Urinary bladder (tissue), 4 donors: ENCODE measurements around the gene MAN1B1. TPM values are rescaled to one million over a fixed set of nuclear protein-coding genes. Genes with fewer than 3 reads are reported as not detected.

ENCODE experiments used
- DNase-seq: peaks from one replicate; pipeline ENCODE4 v3.0.0-alpha.2; 2015; ENCODE audit errors: extremely low spot score
- H3K27ac ChIP-seq: one replicate; pipeline ENCODE4 v1.5.1; 2013; ENCODE audit warnings: low read depth, mild to moderate bottlenecking, moderate library complexity
- H3K36me3 ChIP-seq: one replicate; pipeline ENCODE4 v1.6.1; 2013; ENCODE audit warnings: mild to moderate bottlenecking, moderate library complexity; ENCODE audit not compliant: insufficient read depth
- H3K4me1 ChIP-seq: one replicate; pipeline ENCODE4 v1.6.1; 2013; ENCODE audit warnings: mild to moderate bottlenecking, moderate library complexity; ENCODE audit not compliant: insufficient read depth
- H3K4me3 ChIP-seq: one replicate; pipeline ENCODE4 v1.5.1; 2013; ENCODE audit warnings: low read depth, low read length
- WGBS: extraction: QIAGEN DNeasy Blood & Tissue Kit; methylation state at CpG from one replicate; pipeline ENCODE4 v1.1.7; 2013; 5-methylcytosine and 5-hydroxymethylcytosine counted together
- polyA plus RNA-seq: library from polyadenylated mRNA; stranded (reverse); fragments of 200-250 nt; gene quantifications from one replicate; pipeline ENCODE4 v1.2.3, GENCODE V29; 2013
- total RNA-seq: library from RNA; depleted of rRNA; stranded (reverse); fragments of >200 nt; gene quantifications from one replicate; pipeline ENCODE4 v1.2.3, GENCODE V29; 2014
- donor health status: healthy with polysubstance abuse.
- donor health status: healthy.

Gene MAN1B1
- total RNA-seq: 29.1 TPM
- 38.5 TPM for polyA plus RNA-seq

DNA sequence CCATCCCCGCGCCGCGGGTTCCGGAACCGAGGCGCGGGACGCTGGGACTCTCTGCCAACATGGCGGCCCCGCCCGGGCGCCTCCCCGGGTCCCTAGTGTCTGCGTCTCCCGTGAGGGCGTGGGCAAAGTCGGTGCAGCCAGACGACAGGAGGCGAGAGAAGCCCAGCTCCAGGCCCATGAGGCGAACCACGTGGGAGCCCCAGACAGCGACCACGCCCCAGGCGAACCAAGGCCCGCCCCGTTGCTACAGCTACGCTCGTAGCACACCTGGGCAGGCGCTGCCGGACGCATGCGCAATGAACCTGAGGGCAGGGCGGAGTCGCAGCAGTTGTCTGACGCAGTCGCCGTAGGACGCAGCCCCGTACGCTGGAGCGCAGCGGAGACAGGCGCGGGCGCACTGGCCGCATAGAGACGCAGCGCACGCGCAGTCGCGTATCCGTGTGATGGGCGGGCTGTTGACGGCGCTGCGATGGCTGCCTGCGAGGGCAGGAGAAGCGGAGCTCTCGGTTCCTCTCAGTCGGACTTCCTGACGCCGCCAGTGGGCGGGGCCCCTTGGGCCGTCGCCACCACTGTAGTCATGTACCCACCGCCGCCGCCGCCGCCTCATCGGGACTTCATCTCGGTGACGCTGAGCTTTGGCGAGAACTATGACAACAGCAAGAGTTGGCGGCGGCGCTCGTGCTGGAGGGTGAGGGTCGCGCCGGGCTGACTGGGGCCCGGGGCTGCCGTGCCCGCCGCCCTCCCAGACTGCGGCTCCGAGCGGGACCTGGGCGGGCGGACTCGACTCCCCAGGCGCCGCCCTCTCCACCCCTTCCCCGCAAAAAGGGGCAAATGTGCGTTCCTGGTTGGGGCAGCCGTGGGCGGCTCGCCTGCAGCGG lies at the start of gene MAN1B1:
TSS of gene MAN1B1 (plus strand) at position 455 of the 878 bp plus-strand sequence. CDS start at position 470, 15 bp downstream.
- H3K27ac ChIP-seq: peak within 1 kb of the TSS; percentile 93
- peak; percentile 90 for DNase-seq
- WGBS: under 1% methylated on average over 101 of the region's 101 CpGs
- no peaks in the 10 kb centered on the region for H3K36me3 ChIP-seq
- H3K4me1 ChIP-seq: peaks cover 2% of the 10 kb centered on the region
- peak within 1 kb of the TSS; percentile 68 for H3K4me3 ChIP-seq

DNA sequence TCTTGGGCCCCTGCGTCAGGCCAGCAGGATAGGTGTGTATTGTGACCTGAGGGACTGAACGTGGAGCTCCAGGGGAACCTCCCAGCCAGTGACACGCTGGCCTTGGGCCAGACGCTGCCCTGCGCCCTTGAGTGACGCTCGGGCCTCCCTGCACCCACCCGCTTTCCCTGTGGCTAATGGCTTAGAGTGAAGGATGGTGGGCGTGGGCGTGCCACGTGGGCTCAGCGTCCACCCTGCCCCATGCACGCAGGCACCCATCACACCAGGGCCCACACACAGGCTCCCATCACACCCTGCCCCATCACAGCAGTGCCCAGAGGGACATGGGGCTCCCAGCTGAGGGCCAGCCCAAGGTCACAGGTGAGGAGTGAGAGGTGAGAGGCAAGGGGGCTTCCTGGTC lies 49.8 kb upstream of the MAN1B1 start:
- 77% methylated on average over 13 of the region's 13 CpGs for WGBS
- H3K4me3 ChIP-seq: no peak overlapping the region
- H3K27ac ChIP-seq: no peak overlapping the region
- no peaks in the 10 kb centered on the region for H3K36me3 ChIP-seq
- no peak for DNase-seq
- no peaks in the 10 kb centered on the region for H3K4me1 ChIP-seq

DNA sequence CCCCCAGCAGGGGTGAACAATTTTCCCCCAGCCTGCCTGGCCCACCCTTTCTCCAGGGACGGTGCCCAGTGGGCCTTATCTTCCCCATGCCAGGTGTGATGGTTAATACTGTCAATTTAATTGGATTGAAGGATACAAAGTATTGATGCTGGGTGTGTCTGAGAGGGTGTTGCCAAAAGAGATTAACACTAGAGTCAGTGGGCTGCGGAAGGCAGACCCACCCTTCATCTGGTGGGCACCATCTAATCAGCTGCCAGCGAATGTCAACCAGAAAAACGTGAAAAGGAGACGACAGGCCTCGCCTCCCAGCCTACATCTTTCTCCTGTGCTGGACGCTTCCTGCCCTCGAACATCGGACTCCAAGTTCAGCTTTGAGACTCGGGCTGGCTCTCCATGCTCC lies 49.3 kb upstream of the MAN1B1 start:
- WGBS: 88% methylated on average over 10 of the region's 10 CpGs
- Histone ChIP-seq H3K4me3 (no peak overlapping the region), H3K27ac (no peak overlapping the region), H3K36me3 (no peaks in the 10 kb centered on the region), H3K4me1 (no peaks in the 10 kb centered on the region)
- no peak for DNase-seq

DNA sequence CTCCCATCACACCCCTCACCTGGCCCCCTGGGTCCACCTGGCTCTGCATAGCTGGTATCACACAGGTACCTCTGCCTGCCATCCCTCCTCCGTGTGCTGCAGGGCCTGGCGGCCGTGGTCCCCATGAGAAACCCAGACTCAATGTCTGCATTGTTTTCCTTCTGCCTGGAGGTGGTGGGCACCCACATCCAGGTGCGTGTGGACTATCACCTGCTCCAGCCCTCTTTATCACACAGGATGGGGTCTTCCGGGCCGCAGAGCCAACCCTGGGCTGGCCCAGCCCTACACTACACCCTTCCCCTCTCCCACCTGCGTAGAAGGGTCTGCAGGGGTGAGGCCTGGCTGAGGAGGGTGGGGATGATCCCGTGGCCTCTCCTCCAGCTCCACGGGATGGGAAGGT lies 47.9 kb upstream of the MAN1B1 start:
- H3K36me3 ChIP-seq: no peaks in the 10 kb centered on the region
- DNase-seq: no peak
- no peak overlapping the region for H3K27ac ChIP-seq
- 87% methylated on average over 9 of the region's 9 CpGs for WGBS
- no peaks in the 10 kb centered on the region for H3K4me1 ChIP-seq
- H3K4me3 ChIP-seq: no peak overlapping the region

DNA sequence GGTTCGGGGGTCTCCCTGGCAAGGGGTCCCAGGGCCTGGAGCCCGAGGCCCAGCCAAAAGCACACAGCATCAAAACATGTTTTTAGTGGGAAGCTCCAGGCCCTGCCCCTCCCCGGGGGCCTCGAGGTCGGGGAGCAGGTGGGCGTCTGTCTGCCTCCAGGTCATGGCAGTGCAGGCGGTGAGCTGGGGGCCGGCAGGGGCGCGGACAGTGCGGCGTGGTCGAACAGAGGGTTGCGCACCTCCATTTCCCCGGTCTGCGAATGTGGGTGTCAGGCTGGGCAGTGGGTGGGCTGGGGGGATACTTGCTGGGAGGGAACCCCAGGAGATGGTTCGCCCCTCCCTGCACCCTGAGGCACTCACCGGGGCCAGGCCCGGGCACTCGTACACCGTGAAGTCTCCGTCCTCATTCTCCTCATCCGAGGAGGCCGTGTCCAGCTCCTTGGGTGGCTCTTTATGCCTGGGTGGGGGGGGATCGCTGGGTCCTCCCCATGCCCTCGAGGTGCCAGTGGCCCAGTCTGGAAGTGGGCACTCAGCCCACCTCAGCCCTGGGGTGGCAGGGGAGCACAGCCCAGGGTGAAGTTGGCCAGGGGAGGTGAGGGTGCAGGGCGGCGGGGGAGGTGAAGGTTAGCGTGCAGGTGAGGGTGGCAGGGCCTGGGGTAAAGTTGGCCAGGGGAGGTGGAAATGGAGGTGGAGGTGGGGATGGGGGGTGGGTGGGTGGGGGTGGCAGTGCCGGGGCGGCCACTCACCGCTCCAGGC lies 47.0 kb upstream of the MAN1B1 start:
- no peaks in the 10 kb centered on the region for H3K4me1 ChIP-seq
- WGBS: 93% methylated on average over 32 of the region's 32 CpGs
- DNase-seq: no peak
- H3K27ac ChIP-seq: no peak overlapping the region
- H3K4me3 ChIP-seq: no peak overlapping the region
- H3K36me3 ChIP-seq: no peaks in the 10 kb centered on the region

DNA sequence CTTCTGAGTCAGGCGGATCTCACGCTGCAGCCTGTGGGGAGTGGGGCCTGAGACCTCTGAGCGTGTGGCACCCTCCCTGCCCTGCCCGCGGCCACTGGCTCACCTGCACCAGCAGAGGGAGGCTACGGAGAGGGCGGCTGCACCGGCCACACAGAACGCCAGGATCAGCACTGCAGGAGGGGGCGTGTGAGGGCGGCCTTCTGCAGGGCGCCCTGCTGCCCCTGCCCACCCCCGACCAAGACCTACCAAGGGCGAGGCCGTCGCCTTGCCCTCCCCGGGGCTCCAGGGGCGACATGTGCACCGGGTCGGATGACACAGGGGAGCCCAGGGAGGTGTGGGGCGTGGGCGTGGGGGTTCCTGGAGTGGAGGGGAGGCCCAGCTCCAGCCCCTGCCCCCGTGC lies 46.2 kb upstream of the MAN1B1 start:
- DNase-seq: no peak
- H3K4me1 ChIP-seq: no peaks in the 10 kb centered on the region
- 84% methylated on average over 23 of the region's 23 CpGs for WGBS
- no peak overlapping the region for H3K27ac ChIP-seq
- no peaks in the 10 kb centered on the region for H3K36me3 ChIP-seq
- no peak overlapping the region for H3K4me3 ChIP-seq

DNA sequence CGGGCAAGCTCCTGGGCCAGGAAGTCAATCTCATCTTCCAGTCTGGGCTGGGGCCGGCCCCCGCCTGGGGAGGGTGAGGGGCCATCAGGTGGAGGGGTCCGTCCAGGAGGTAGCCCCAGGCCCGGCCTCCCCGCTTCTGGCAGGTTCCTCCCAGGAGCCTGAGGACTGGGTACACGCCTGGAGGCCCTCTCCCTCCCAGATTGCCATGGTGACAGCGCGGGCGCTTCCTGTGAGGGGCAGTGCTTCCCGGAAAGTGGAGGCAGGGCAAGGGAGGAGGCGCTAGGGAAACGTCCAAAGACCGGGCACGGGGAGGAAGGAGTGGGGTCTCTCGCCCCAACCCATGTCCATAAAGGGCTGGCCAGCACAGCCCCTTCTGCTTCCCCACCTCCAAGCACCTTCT lies 45.7 kb upstream of the MAN1B1 start:
- Histone ChIP-seq H3K27ac (no peak overlapping the region), H3K4me1 (no peaks in the 10 kb centered on the region), H3K4me3 (no peak overlapping the region), H3K36me3 (no peaks in the 10 kb centered on the region)
- DNase-seq: no peak
- 65% methylated on average over 16 of the region's 16 CpGs for WGBS

DNA sequence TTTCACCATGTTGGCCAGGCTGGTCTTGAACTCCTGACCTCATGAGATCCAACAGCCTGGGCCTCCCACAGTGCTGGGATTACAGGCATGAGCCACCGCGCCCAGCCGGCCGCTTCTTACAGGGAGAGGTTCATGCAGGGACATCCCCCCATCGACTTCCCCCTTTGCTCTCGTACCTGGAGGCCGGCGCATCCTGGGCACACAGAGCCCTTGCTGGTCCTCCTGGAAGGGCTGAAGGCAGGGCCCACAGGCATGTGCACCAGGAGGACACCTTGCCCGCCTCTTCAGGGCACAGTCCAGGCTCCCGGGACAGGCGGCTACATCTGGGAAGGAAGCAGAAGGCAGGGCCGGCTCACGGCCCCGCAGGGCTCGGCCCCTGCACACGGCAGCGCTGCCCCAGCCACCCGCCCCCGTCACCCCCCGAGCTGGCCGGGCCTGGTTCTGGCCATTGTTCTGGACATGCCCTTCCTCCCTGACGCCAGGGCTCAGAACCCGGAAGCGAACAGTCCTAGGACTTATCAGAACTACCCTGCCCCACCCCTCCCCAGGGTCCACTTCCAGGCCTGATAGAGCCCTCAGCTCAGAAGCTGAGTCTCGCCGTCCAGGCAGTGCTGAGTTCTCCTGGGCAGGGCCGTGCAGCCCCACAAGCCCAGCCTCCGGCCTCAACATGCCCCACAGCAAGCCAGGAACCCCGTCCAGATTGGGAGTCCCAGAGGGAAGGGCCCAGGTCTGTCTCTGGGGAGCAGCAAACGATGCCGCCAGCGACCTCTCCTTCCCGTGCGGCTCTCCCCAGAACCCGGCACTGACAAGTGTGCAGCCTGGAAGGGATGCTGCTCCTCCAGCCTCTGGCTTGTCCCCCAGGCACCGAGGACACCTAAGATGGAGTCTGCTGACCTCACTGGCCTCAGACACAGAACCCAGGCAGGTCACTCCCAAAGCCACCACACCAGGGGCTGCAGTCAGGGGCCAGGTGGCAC lies 43.7 kb upstream of the MAN1B1 start:
- H3K4me1 ChIP-seq: no peaks in the 10 kb centered on the region
- no peak for DNase-seq
- H3K27ac ChIP-seq: no peak overlapping the region
- no peak overlapping the region for H3K4me3 ChIP-seq
- H3K36me3 ChIP-seq: no peaks in the 10 kb centered on the region
- 80% methylated on average over 36 of the region's 36 CpGs for WGBS

DNA sequence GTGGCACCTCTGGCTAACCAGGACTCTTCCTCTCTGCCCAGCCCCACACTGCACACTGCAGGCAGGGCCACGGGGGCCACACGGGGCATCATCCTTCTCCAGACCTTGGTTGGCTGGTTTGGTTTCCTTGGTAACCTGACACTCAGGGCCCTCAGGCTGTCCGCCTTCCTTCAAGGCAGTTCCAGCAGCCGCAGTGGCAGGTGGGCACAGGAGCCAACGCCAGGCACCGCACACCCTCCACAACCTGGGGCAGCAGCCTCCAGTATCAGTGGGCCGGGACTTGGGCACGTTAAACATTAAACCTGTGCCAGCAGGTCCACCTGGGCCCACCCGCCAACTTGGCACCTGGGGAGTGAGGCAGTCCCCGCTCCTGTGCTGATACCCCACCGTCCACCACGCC lies 42.7 kb upstream of the MAN1B1 start:
- Histone ChIP-seq H3K36me3 (no peaks in the 10 kb centered on the region), H3K4me1 (no peaks in the 10 kb centered on the region), H3K4me3 (no peak overlapping the region), H3K27ac (no peak overlapping the region)
- 79% methylated on average over 12 of the region's 12 CpGs for WGBS
- DNase-seq: no peak

DNA sequence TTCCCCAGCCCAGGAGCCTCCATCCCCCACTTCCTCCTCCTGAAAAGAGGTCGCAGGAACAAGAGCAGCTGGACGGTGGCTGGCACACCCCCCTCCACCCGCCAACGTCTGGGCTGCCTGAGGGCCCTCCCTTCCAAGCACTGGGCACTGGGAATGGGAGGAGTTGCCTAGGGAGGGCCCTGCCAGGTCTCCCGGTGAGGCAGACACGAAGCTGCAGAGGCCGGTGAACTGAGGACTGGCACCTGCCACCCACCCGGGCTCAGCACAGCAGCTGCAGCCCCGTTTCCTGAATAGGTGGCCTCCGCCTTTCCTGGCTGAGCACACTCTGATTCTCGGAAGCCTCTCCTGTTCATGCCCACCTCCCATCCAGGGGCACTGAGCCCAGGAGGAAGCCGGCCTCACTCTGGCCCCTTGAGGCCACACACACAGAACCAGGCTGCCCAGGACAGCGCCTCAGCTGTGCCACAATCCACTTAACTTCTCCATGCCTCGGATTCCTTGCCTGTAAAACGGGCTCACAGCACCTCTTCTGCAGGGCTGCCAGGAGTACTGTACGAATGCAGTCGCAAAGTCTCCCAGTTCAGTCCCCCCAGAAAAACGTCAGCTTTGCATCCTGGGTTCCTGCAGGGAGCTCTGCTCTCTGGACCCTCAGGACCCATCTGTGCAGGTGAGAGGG lies 42.1 kb upstream of the MAN1B1 start:
- no peak overlapping the region for H3K27ac ChIP-seq

DNA sequence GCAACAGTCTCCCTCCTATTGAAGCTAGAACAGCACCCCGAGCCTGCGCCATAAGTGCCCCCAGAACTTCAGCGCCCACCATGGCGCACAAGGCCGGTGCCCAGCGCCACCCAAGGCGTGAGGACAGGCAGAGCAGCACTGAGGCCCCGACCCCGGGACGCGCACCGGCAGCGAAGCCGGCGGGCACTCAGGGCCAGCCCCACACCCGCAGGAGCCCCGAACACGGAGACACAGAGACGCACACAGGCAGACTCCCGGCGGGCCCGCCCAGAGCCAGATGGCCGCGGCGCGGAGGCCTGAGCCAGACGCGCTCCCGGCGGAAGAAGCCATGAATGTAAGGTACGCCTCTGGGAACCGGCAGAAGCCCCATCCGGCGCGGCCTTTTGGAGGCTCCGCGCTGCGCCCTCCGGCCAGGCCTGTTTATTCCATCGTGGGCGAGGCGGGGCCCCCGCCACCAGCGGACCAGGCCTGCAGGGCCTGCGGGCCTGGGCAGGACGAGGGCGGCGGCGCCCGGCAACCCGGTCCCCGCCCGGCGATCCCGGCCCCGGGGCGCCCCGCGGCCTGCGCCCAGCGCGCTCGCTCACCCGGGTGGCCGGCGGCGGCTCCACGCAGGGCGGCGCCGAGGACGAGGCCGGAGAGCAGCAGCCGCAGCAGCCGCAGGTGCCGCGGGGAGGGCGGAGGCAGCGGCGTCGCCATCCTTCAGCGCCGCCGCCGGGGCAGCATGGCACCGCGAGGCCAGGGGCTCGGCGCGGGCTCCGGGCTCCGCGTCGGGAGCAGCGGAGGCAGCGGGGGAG lies 41.3 kb upstream of the MAN1B1 start:
- 3% methylated on average over 96 of the region's 96 CpGs for WGBS
- DNase-seq: no peak
- Histone ChIP-seq H3K4me1 (no peaks in the 10 kb centered on the region), H3K36me3 (no peaks in the 10 kb centered on the region), H3K4me3 (peak overlapping the region; percentile 64), H3K27ac (no peak overlapping the region)

More for the DNA sequence above, 42.1 kb upstream of the MAN1B1 start:
- no peaks in the 10 kb centered on the region for H3K36me3 ChIP-seq
- whole genome bisulfite sequencing: 55% methylated on average over 18 of the region's 18 CpGs
- no peaks in the 10 kb centered on the region for H3K4me1 ChIP-seq
- no peak for DNase-seq
- peak overlapping the region; percentile 64 for H3K4me3 ChIP-seq

DNA sequence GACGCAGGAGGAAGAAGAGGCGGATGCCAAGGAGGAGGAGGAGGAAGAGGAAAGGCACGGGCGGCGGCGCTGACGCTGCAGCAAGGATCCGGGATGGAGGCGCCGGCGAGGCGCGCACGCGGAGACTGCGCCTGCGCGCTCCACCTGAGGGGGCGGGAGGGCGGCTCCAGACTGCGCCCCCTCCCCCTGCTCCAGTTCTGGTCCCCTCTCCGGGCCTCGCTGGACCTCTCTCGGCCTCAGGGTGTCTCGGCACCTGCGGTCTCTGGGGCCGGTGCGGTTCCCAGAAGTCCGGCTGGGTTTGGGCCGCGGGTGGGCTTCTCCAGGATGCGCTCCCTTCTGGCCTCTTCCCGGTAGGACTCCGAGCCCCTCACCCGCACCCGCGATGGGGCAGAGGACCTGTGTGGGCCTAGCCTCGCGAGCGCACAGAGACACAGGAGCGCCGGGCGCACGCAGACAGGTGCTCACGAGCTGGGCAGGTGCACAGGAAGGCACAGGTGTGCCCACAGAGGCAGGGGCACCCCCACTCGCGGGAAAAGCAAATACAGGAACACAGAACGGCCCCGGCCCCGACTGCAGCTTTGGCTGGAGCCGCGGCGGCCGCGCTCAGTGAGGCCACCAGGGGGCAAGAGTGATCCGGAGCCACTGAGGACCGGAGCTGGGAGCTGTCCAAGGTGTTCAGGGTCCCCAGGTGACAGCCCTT lies 40.5 kb upstream of the MAN1B1 start, which contains the start of gene NPDC1:
TSS of gene NPDC1 (minus strand) at position 90 of the 700 bp plus-strand sequence. CDS start 188 bp downstream, outside the sequence.
- Histone ChIP-seq H3K4me1 (no peaks in the 10 kb centered on the region), H3K36me3 (no peaks in the 10 kb centered on the region), H3K27ac (no peak within 1 kb of the TSS), H3K4me3 (peak within 1 kb of the TSS; percentile 64)
- under 1% methylated on average over 57 of the region's 57 CpGs for WGBS
- DNase-seq: no peak
